Middle frontal gyrus (tissue), 1 donor: ENCODE results near the gene DACT3.

Experiments
- DNase-seq: peaks from one replicate; pipeline ENCODE4 v3.0.0-alpha.2; 2015; ENCODE audit warnings: low spot score; ENCODE audit errors: extremely low spot score

Gene DACT3

DNA sequence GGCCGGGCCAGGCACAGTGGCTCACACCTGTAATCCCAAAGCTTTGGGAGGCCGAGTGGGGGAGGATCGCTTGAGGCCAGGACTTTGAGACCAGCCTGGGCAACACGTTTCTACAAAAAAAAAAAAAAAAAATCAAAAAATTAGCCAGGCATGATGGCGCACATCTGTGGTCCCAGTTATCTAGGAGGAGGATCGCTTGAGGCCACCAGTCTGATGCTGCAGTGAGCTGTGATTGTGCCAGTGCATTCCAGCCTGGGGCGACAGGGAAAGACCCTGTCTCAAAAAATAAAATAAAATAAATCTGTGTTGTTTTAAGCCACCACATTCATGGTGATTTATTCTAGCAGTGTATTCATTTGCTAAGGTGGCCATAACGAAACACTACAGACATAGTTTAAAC lies 4.1 kb upstream of the DACT3 start:
- DNase-seq, result no peak

DNA sequence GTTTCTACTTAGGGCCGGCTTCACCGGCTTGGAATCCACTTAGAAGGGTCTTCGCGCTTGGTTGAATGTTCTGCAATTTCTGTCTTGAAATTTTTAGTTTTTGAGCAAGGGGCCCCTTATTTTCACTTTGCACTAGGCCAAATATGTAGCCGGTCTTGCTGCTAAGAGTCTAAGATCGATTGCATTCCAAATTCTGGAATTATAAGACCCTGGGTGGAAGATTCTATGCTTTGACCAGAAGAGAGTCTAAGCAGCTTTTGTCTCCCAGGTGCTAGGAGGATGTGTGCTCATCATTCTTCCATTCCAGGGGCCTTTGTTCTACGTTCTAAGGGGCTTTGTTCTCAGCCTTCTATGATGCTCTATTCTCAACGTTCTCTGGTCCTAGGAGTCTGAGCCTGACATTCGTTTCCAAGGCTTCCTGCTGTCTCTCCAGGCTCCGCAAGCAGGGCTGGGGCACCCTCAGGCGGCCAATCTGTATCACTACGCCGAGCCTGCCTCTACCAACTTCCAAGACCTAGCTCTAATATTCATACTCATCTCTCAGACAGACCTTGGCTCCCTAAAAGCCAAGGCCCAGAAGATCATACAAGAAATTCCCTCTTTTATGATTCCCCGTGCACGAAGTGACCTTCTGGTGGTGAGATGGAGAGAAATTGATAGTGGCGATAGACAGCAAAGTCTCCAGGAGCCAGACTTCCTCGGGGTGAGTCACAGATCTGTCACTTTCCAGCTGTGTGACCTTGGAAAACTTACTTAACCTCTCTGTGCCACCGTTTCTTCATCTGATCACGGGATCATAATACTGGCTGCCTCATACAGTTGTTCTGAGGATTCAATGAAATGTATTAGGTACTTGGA lies 982 bp upstream of the DACT3 start:
- DNase-seq, result peak; percentile 85

DNA sequence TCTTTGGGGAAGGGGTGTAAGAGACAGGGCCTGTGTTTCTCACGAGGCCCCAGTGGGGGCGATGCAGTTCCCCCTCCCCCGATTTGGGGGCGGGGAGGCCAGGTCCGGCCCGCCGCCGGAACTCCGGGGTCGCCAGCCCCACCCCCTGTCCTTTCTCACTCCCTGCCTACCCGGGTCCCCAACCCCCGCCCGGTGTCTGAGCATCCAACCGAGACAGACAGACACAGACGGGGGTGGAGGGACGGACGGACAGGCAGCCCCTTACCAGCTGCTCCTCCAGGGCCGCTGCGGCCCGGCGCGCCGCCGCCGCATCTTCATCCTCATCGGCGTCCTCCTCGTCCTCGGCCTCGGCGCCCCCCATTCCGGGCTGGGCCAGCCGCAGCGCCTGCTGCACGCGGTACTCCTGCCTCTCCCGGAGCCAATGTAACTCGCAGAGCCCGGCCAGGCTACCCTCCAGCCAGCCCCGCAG lies 397 bp downstream of the DACT3 start:
- no peak for DNase-seq

DNA sequence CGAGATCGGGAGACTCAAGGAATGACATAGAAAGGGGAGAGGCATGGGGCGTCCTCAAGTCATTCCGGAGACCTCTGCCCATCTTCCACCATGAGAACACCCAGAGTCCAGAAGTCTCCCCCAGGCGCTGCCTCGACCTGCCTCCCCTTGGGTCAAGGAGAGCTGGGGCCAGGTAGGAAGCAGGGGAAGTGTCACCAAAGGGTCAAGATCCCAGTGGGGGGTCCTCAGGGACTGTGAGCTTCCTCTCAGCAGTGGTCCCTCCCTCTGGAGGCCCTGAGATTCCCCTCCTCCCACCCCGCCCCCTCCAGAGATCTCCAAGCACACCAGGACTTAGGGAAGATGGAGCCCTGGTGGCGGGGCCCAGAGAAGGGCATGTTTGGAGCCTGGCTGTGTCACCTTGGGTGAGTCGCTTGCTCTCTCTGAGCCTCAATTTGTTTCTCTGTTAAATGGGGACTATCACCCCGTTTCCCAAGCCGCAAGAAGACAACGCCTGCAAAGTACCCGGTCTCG lies 919 bp downstream of the DACT3 start:
- no peak for DNase-seq

DNA sequence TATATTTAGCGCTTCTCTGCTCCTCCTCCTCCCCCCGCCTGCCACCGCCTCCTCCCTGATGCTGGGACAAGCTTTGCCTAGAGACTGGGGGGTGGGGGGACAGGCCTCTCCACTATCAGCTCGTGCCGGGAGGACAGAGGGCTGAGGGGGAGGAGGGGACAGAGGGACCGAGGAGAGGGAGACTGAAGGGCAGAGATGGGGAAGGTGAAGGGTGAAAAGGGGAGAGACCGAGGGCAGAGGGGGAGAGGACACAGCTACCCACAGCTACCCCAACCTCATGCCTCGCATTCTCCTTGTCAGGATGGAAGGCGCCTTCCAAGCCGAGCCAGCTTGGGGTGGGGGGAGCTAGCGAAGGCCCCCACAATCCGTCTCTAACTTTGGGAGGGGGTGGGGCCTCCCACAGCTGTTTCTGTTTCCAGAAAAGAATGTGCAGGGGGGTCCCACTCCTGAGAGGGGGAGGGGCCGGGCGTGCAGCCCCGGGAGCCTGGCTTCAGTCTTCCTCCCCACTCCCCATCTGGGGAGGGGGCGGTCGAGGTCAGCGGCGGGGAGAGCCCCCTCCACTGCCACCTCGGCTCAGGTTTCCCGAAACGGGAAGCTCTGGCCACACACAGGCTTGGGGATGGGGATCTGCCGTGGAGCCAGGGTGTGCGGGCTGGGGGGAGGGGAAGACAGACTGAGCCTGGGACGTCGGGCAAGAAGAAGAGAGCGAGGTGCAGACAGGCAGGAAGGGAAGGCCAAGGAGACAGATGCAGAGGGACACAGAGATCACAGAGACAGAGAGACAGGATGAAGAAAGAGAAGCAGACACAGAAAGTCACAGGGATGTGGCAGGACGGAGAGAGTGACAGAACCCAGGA lies 1.6 kb downstream of the DACT3 start:
- DNase-seq, result no peak

DNA sequence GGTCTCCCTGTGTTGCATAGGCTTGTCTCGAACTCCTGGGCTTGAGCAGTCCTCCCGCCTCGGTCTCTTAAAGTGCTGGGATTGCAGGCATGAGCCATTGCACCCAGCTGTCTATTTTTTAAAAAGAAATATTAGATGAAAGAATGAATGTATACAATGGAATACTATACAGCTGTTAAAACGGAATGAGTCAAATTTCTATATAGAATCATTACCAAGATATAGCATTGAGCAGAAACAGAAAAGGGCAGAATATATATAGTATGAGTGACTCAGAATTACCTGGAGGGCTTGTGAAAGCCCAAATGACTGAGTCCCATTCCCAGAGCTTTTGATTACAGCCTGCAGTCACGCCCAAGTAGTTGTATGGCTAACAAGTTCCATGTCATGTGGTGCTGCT lies 4.4 kb downstream of the DACT3 start:
- no peak for DNase-seq

DNA sequence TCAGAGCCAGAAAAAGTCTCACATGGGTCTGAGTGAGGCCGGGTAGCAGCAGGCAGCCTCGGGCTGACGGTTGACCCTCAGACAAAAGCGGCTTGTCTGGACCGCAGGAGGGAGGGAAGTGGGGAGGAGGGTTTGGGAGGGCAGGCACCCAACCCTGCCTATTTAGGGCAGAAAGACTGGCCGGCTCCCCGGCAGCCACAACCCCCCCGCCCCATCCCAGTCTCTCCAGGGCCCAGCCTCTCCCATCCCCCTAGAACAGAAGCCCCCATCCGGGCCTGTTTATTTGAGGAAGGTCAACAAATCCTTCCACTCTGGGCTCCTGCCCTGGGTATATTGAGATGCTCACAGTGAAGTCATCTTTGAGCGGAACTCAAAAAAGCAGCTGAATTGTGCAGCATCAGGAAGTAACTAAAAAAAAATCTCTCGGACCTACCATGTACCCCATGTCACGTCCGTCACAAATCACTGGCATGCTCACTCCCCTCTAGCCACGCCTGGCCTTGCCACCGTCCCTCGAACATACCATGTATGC lies 6.3 kb downstream of the DACT3 start:
- DNase-seq, result no peak

DNA sequence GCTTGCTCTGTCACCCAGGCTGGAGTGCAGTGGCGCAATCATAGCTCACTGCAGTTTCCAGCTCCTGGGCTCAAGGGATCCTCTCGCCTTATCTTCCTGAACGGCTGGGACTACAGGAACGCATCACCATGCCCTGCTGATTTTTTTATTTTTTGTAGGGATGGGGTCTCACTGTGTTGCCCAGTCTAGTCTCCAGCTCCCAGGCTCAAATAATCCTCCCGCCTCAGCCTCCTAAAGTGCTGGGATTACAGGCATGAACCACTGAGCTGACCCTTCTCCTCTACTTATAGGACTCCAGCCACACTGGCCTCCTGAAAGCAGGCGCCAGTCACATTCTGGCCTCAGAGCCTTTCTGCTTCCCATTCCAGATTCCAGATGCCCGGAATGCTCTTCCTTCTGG lies 10.5 kb downstream of the DACT3 start:
- DNase-seq, result no peak

DNA sequence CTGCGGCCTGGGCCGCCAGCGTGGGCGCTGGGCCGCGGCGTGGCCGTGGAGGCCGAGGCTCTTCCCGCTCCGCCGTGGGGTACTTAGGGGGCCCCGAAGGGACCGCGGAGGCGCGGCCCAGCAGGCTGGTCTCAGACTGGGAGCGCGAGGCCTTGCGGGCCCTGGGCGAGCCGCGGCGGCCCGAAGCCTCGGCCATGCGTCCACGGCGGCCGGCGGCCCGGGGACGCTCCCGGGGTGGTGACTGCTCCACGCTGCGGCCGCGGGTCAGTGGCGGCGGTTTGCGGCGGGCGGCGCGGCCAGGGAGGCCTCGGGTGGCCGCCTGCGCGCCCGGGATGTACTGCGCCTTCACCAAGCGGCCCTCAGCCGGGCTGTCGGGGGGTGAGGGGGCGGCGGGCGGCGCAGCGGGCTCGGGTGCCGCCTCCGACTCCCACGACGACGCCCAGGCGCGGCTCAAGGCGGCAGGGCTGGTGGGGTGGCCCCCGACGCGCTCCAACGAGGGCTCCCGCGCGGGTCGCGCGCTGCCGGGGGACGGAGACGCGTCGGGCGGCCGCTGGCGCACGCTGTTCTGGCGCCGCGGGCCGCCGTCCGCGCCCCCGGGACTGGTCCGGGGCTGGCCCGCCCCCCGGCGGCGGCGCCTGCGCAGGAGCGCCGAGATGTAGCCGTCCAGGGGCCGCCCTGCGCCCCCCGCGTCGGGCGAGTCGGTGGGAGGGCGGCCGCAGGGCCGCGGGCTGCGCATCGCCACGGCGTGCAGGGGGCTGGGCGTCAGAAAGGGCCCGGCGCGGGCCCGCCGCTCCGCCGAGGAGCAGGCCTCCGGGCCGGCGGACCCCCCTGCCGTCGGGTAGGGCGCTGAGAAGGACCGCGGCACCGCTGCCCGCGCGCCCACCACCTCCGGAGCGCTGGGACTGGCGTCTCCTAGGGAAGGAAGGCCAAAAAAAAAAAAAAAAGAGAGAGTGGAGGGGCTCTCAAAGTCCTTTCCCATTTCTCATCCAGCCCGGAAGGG lies 11.7 kb downstream of the DACT3 start:
- DNase-seq, result no peak

DNA sequence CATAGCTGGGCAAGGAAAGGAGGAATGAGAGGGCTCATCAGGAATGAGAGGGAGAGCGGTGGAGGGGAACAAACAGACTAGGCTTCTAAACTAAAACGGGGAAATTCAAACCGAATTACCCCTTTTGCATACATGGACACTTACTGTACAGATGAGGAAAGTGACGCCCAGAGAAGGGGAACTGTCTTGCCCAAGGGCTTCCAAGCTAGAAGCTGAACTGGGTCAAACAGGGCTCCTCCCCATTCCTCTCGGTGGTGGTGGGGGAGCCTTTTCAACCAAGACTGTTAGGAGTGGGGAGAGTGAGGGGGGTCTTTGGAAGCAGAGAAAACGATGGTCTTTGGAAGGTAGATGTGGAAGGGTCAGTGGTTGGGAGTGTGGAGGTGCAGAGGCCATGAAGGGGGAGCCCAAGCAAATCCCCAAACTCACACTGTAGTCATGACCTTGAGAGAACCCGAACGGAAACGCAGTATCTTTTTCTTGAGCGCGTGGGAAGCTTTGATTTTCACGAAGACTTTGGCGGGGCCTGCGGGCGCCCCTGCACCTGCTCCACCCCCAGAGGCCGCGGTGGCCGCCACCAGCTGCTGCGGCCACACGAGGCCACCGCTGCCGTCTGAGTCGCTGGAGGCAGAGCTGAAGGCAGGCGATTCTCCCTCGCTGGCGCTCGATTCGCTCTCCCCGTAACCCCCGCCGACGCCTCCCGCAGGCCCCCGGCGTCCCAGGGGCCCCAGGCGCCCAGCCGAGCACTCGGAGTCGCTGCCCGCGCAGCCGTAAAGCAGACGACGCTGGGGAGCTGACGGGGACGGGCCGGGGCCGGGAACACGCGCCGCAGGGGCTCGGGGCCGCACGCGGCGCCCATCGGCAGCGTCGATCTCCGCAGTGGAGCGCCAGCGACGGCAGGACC lies 12.7 kb downstream of the DACT3 start:
- DNase-seq, result no peak

DNA sequence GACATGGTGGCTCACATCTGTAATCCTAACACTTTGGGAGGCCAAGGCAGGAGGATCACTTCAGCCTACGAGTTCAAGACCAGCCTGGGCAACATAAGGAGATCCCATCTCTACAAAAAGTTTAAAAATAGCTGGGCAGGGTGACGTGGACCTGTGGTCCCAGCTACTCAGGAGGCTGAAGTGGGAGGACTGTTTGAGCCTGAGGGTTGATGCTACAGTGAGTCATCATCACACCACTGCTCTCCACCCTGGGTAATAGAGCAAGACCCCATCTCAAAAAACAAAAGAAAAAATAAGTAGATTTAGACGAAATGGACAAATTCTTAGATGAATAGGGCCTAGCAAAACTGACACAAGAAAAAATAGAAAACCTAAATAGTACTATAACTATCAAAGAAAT lies 14.6 kb downstream of the DACT3 start:
- DNase-seq, result no peak

DNA sequence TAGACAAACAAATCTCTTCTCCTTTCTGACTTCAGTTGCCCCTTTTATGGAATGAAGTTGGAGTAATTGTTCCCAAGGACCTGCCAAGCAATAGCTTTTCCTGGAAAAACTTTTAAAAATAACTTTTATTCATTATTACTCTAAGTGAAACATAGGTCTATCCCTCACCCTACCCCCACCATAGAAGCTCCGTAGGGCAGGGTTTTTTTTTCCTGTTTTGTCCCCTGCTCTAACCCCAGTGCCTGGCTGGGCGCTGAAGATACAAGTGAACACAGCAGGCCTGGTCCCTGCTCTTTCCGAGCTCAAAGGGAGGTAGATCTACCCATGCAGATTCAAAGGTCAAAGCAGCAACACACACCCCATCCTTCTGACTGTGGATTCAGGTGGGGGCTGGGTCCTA lies 16.3 kb downstream of the DACT3 start:
- no peak for DNase-seq

DNA sequence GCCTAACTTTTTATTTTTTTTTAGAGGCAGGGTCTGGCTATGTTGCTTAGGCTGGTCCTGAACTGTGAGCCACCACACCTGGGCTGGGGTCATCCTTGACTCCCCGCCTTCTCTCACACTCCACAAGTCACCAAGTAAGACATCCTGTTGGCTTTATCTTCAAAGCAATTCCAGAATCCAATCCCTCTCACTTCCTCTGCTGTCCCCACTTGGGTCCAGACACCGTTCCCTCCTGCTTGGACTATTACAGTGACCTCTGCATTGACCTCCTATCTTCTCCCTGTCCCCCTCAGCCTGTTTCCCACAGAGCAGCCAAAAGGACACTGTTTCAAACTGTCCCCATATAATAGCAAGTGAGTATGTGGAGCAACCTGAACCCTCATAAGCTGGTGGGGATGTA lies 20.3 kb downstream of the DACT3 start:
- no peak for DNase-seq

DNA sequence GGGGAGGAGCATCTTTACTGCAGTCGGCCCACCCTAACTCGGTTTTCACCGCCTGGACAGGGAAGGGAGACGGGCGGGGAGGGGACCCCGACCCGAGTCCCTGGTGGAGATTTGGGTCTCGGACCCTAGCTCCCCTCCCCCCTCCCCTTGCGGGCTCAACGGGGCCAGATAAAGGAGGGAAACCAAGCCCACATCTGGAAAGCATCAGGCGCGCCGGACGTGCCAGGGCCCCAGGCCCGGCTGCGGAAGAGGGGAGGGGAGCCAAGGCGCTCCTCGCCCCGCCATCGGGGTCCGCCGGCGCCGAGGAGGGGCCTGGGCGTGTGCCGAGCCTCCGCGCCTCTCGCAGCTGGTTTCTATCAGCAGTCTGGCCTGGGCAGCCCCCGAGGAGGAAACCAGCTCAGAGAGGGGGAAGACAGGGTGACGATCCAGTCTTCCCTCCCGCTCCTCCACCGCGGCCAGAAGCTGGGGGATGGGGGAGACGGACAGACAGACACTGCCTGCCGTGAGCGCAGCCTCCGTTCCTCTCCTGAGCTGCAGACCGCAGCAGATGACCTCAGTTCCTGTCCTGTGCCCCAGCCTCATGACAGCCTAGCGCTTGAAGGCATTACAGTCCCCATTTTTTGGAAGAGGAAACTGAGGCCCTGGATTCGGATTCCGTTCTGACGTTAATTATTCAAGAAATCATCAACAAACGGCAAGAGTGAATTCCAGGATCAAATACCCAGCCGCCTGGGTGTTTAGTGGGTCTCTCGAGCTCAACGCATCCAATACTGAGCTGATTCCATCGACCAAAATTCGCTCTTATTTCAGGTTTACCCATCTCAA lies 21.4 kb downstream of the DACT3 start:
- no peak for DNase-seq

DNA sequence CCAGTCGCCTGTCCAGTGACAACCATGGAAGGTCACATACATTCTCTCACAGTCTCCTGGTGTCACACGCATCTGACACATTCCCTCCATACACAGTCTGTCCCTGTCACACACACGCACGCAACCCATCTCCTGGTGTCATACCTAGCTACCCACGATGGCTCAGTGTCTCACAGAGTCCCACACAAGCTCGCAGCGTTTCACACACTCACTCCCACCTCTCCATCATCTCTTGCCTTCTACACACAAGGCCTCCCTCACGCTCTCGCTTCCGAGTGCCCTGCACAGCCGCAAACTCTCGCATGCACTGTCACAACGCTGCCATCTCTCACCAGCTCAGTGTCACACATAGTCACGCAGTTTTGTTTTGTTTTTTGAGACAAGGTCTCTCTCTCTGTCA lies 23.8 kb downstream of the DACT3 start:
- no peak for DNase-seq

DNA sequence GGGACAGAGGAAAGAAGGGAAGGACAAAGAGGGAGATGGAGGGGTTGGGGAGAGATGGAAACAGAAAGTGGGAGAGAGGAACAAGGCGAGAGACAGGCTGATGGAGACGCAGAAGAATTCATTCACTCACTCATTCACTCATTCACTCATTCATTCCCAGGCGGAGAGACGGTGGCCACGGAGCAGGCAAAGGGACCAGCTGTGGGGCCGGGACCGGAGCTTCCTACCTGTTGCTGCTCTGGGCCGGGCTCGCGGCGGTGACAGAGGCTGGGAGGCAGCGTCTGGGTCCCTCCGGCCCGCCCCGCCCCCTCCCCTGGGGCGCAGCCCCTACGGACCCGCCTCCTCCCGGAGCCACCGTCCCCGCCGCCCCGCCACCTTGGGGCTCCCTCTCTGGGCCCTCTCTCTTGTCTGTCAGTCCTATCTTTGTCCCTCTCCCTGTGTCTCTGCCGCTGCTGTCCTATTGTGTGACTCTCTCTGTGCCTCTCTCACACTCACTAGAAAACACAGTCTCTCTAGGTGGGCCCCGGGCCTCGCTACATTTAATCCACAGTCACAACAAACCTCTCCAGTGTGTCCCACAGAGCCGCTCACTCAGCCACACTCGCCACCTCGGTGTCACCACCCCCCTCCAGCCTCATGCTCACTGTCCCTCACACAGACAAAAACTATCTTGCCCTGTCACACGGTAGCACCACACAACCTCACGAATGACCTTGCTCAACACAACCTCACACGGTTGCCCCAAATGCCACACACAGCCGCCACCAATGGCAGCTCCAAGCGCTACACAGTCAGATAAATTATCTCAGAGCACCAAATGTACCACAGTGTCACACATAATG lies 24.8 kb downstream of the DACT3 start, which contains the start of gene GNG8:
Gene GNG8, minus strand, starts transcription at position 283 of the 842 bp plus-strand sequence. CDS start 1,520 bp downstream, outside the sequence.
- no peak for DNase-seq

DNA sequence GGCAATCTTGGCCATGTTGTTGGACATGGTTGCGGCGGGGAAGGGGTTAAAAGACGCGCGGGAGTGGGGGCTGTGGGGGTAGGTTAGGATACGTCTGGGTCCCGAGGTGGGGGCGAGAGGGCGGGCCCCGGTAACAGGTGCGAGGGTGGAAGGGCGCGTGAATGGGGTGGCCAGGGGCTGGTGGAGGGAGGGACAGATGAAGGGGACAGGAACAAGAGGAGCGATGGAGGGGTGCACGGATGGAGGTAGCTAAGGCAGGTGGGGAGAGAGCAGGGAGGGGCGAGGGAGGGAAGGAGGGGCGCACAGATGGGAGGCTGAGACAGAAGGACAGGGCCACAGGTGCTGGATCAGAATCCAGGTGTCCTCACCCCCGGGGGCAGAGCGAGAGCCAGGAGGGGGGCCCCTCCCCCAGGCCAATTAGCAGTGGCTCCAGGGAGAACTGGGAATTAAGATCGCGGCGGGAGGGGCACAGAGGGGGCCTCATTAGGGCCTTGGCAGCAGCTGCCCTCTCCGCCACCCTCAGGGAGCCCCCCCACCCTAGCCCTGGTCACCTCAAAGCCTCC lies 26.2 kb downstream of the DACT3 start:
- no peak for DNase-seq
